ENCODE data around the gene PGAP6.
A peak's percentile ranks its signal among the peaks of the same experiment; 100 is the strongest.

The PGAP6 gene

GRCh38 chr16:369275-369865, 12.4 kb downstream of the PGAP6 start:
- TF ChIP-seq, protein P1, sequence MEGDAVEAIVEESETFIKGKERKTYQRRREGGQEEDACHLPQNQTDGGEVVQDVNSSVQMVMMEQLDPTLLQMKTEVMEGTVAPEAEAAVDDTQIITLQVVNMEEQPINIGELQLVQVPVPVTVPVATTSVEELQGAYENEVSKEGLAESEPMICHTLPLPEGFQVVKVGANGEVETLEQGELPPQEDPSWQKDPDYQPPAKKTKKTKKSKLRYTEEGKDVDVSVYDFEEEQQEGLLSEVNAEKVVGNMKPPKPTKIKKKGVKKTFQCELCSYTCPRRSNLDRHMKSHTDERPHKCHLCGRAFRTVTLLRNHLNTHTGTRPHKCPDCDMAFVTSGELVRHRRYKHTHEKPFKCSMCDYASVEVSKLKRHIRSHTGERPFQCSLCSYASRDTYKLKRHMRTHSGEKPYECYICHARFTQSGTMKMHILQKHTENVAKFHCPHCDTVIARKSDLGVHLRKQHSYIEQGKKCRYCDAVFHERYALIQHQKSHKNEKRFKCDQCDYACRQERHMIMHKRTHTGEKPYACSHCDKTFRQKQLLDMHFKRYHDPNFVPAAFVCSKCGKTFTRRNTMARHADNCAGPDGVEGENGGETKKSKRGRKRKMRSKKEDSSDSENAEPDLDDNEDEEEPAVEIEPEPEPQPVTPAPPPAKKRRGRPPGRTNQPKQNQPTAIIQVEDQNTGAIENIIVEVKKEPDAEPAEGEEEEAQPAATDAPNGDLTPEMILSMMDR (conservative IDR thresholded peaks at IDR 0.05; ENCODE audit: control insufficient read depth, insufficient read depth, low read depth, low read length) = no peak
- DNase-seq (ENCODE audit: low read depth) = no peak
- H3K4me3 ChIP-seq (ENCODE audit: control insufficient read depth, low read depth, low read length) = peak overlapping the region; percentile 39

DNA sequence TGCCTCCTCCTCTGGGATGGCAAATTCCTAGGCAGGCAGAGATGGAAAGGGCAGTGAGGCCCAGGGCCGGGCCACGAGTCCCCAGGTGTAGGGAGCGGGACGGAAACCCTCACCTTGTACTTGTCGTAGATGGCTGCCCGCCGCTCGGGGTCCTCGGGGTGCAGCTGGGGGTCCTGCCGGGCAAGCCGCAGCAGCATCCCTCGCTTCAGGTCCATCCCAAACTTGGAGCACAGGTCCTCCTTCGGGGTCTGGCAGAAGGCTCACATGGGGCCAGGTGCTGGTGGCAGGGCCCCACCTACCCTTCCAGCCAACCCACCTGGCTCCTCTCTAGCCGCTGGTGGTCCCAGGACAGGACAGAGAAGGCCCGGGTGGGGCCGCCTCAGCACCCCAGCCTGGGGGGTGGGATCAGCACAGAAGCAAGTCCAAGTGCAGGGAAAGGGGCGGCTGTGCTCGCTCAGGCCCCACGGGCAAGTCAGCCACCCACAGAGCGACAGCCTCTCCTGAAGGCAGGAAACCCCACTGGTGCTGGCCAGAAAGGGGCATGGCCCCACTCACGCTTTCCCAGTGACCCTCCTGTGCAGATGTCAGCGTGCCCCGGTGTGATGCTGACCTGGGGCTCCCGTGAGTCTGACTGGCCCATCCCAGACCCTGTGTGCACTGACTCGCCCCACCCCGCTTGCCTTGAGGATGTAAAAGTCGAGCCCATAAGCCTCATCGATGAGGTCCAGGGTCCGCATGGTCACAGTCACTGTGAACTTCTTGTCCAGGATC, 13.2 kb downstream of the PGAP6 start:
- TF ChIP-seq, protein P1 (conservative IDR thresholded peaks at IDR 0.05; ENCODE audit: control insufficient read depth, insufficient read depth, low read depth, low read length) = no peak
- H3K4me3 ChIP-seq (ENCODE audit: control insufficient read depth, low read depth, low read length) = no peak overlapping the region
- no peak for DNase-seq (ENCODE audit: low read depth)

- no peak overlapping the region for H3K4me3 ChIP-seq (ENCODE audit: control insufficient read depth, low read depth, low read length)
- TF ChIP-seq, protein P1 (conservative IDR thresholded peaks at IDR 0.05; ENCODE audit: control insufficient read depth, insufficient read depth, low read depth, low read length) = no peak
- DNase-seq (ENCODE audit: low read depth) = no peak
Measured at GRCh38 chr16:367333-367903, 14.4 kb downstream of the PGAP6 start.

- TF ChIP-seq, protein P1 (conservative IDR thresholded peaks at IDR 0.05; ENCODE audit: control insufficient read depth, insufficient read depth, low read depth, low read length) = no peak
- DNase-seq (ENCODE audit: low read depth) = no peak
- no peak overlapping the region for H3K4me3 ChIP-seq (ENCODE audit: control insufficient read depth, low read depth, low read length)
Measured at GRCh38 chr16:366476-366875, 15.3 kb downstream of the PGAP6 start.

DNA sequence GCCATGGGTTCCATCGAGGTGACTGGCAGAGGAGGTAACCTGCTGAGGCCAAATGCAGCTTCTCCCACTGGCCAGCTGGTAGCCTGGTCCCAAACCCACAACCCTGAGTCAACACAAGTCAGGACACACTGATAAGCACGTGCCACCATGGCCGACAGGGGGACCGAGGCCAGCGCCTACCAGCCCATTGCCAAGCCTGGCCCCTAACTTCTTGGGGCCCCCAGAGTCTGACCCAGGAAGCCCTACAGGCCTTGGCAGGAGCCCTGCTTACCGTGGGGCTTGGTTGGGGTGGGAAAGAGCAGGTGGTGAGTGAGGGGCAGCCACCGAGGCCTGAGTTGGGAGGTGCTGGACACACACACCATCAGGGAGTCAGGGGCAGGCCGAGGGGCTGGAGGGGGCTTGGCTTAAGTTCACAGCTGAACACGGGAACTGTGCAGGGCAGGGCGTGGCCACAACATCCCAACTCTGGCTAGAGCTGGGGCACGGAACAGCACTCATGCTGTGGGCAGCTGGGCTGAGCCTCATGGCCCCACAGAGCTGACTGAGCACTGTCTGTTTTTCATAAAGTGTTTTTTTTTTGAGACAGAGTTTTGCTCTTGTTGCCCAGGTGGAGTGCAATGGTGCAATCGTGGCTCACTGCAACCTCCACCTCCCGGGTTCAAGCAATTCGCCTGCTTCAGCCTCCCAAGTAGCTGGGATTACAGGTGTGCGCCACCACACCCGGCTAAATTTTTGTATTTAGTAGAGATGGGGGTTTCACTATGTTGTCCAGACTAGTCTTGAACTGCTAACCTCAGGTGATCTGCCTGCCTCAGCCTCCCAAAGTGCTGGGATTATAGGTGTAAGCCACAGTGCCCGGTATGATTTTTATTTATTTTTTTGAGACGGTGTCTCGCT, 16.9 kb downstream of the PGAP6 start:
- TF ChIP-seq, protein P1 (conservative IDR thresholded peaks at IDR 0.05; ENCODE audit: control insufficient read depth, insufficient read depth, low read depth, low read length) = no peak
- H3K4me3 ChIP-seq (ENCODE audit: control insufficient read depth, low read depth, low read length) = no peak overlapping the region
- no peak for DNase-seq (ENCODE audit: low read depth)

DNA sequence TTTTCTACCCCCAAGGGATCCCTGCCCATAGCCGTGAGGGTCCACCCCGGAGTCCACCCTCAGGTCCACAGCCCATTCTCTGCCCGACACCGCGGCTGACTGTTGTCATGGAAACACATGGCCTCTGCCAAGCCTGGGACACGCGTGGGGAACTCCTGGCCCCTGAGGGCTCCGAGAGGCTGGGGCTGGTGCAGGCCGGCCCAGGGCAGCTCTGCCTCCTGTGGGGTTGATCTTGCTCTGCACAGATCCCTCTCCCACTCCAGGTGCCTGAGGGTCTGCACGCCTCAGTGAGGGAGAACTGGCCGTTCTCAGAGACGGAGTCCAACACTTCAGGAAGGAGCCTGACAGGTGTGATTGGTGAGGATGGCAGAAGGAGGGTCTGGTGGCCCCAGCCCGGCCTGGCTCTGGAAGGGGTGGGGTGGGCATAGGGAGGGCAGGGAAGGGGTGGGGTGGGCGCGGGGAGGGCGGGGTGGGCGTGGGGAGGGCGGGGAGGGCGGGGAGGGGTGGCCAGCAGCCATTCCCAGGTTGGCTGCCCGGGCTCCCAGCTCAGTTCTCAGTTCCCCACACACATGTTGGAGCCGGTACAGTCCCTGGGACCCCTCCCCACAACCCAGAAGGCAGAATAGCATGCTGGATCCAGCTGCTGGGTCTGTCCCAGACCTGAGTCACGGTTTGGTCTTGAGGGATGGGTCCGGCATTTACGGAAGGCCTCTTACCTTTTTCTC, 17.9 kb downstream of the PGAP6 start:
- H3K4me3 ChIP-seq (ENCODE audit: control insufficient read depth, low read depth, low read length) = no peak overlapping the region
- TF ChIP-seq, protein P1 (conservative IDR thresholded peaks at IDR 0.05; ENCODE audit: control insufficient read depth, insufficient read depth, low read depth, low read length) = no peak
- no peak for DNase-seq (ENCODE audit: low read depth)

Measured in fibroblast of mammary gland (primary cell).